HUES6 (cell line): ENCODE results near the gene PFAS.

Experiments
- H3K27ac ChIP-seq: 2 replicates; pipeline ENCODE4 v1.7.0; 2013; ENCODE audit warnings: low read depth, mild to moderate bottlenecking, low read length, inconsistent platforms
- H3K27me3 ChIP-seq: 2 replicates; pipeline ENCODE4 v1.6.1; 2013; ENCODE audit warnings: low read length; ENCODE audit not compliant: control insufficient read depth, insufficient read depth
- H3K36me3 ChIP-seq: 2 replicates; pipeline ENCODE4 v1.6.1; 2013; ENCODE audit warnings: low read length; ENCODE audit not compliant: control insufficient read depth, insufficient read depth
- H3K4me1 ChIP-seq: 2 replicates; pipeline ENCODE4 v1.6.1; 2013; ENCODE audit warnings: low read length; ENCODE audit not compliant: control insufficient read depth, insufficient read depth
- H3K4me3 ChIP-seq: 2 replicates; pipeline ENCODE4 v1.5.1; 2013; ENCODE audit warnings: low read depth, low read length
- H3K9ac ChIP-seq: one replicate; pipeline ENCODE4 v1.6.1; 2013; ENCODE audit warnings: mild to moderate bottlenecking, low read length
- H3K9me3 ChIP-seq: 2 replicates; pipeline ENCODE4 v1.6.1; 2013; ENCODE audit warnings: low read depth, low read length; ENCODE audit not compliant: control insufficient read depth, insufficient read depth

Gene PFAS

DNA sequence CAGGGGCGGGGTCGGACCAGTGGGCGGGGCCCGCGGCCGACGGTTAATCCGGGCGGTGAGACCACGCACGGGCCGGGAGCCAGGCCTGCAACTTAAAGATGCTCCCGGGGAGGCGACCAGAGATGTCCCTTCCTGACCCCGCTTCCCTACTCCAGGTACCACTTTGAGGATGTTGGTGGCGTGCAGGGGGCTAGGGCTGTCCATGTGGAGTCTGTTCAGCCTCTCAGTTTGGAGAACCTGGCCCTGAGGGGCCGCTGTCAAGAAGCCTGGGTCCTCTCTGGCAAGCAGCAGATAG is 40.0 kb downstream of the PFAS start:
- Histone ChIP-seq H3K36me3 (no peaks in the 10 kb centered on the region; the same call in 1 of the 2 replicates), H3K4me3 (peak overlapping the region; percentile 70), H3K9me3 (no peaks in the 10 kb centered on the region), H3K9ac (peak overlapping the region; percentile 39), H3K27me3 (no peaks in the 10 kb centered on the region), H3K4me1 (peaks cover 8% of the 10 kb centered on the region; the same call in 1 of the 2 replicates), H3K27ac (no peak overlapping the region; the same call in 1 of the 2 replicates)

DNA sequence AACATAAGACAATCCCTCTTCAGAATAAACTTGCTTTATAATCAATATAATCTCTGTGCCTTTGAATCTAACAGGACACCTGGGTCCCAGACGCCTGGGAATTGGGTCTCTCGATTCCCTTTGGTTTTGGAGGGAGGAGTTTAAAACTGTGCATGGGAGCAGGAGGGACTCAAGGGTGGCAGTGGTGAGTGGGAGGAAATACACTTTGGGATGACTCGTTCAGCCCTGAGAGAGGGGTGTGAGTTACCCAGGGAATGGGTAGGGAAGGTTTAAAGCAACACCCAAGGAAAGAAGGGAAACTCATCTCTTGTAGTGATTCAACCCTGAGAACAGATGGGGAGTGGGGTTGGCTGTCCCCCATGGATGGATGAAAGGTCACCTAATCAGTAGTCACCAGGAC is 41.0 kb downstream of the PFAS start:
- H3K4me1 ChIP-seq, result peaks cover 14% of the 10 kb centered on the region; the same call in 1 of the 2 replicates

DNA sequence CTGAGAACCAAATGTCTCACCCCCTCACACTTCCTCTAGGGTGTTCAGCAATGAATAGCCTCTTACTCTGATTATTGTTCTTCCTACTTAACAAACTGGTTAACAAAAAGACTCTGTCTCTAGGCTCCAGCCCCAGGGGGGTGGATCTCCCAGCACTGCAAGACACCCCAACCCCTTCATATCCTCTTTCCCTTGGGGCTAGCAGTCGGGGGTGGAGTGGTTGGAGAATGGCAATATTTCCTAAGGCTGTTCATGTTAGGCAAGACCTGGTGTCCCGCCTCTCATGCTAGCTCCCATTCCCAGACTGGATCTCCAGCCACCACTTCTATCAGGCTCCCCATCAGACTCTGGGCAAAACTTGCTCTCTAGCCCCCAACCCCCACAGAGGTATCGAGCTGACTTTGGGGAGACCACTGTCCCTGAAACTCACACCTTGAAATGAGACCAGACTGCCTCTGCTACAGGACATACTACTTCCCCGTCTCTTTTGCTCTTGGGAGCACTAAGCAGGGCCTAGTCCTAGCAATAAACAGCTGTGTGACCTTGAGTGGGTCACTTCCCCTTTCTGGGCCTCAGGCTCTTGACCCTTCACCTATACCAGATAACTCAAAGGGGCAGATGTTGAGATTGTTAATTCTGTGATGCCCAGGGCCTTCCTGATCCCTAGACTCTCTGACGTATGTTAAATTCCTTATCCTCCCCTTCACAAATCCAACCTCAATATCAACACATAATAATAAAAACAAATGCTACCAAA is 43.7 kb downstream of the PFAS start:
- no peaks in the 10 kb centered on the region; the same call in 1 of the 2 replicates for H3K36me3 ChIP-seq
- H3K4me1 ChIP-seq, result peaks cover 13% of the 10 kb centered on the region; the same call in 1 of the 2 replicates
- H3K9me3 ChIP-seq, result no peaks in the 10 kb centered on the region
- no peak overlapping the region for H3K4me3 ChIP-seq
- H3K9ac ChIP-seq, result no peak overlapping the region
- H3K27ac ChIP-seq, result no peak overlapping the region
- H3K27me3 ChIP-seq, result no peaks in the 10 kb centered on the region

More for the DNA sequence above, 41.0 kb downstream of the PFAS start:
- H3K4me3 ChIP-seq, result no peak overlapping the region
- no peak overlapping the region for H3K27ac ChIP-seq
- no peaks in the 10 kb centered on the region for H3K9me3 ChIP-seq
- no peak overlapping the region for H3K9ac ChIP-seq
- no peaks in the 10 kb centered on the region; the same call in 1 of the 2 replicates for H3K36me3 ChIP-seq
- H3K27me3 ChIP-seq, result no peaks in the 10 kb centered on the region

DNA sequence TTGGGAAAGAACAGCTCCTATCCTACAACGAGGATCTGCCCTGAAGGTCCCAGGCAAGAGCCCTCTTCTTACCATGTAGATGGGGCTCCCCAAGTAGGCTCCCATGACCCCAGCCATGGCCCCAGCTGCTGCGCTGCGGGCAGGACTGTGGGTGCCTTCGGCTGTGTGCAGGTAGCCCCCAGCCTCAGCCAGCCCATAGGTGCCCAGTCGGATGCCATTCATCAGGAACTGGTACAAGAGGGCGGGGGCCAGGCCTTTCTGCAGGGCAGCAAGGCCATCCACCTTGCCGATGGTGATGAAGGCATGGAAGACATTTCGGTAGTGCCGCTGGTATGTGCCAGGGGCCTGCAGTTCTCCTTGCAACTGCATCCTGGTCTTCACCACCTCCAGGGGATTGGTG is 45.3 kb downstream of the PFAS start:
- Histone ChIP-seq H3K4me3 (peak overlapping the region; percentile 80; the same call in 1 of the 2 replicates), H3K27me3 (no peaks in the 10 kb centered on the region), H3K9ac (no peak overlapping the region), H3K36me3 (no peaks in the 10 kb centered on the region; the same call in 1 of the 2 replicates), H3K27ac (no peak overlapping the region), H3K9me3 (no peaks in the 10 kb centered on the region), H3K4me1 (peaks cover 10% of the 10 kb centered on the region; the same call in 1 of the 2 replicates)

DNA sequence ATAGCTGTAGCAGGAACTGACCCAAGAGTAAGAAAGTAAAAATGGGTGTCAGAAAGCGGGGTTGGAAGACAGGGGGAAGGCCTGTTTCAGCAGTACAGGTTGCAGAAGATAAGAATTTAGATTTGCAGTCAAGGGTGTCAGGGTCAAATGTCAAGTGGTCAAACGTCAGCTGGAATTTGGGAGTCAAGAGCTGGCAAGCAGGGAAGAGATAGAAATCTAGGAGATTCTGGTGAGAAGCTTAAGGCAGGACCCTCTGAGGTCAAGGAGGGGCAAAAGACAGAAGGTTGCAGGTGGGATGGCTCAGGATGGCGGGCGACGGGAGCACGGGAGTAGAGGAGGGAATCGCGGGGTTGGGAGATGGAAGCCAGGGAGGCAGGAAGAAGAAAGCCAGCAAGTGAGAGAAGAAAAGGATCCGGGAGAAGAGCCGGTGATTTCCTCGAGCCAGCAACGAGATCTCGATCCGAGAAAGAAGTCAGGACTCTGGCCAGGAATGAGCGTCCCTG is 45.8 kb downstream of the PFAS start:
- no peak overlapping the region for H3K27ac ChIP-seq
- no peaks in the 10 kb centered on the region; the same call in 1 of the 2 replicates for H3K36me3 ChIP-seq
- H3K9ac ChIP-seq, result peak overlapping the region; percentile 42
- no peaks in the 10 kb centered on the region for H3K27me3 ChIP-seq
- peak overlapping the region; percentile 80 for H3K4me3 ChIP-seq
- H3K9me3 ChIP-seq, result no peaks in the 10 kb centered on the region
- peaks cover 6% of the 10 kb centered on the region; the same call in 1 of the 2 replicates for H3K4me1 ChIP-seq

DNA sequence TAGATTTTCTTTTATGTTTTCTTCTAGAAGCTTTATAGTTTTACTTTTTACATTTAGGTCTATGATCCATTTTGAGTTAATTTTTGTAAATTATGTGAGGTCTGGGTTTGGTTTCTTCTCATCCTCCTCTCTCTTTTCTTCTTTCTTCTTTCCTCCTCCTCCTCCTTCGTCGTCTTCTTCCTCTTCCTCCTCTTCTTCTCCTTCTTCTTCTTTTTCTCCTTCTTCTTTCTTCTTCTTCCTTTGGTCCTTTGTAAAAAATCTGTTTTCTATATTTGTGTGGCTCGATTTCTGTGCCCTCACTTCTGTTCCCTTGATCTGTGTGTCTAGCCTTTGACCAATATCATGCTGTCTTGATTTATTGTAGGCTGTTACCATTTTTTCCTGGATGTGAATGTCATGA is 51.1 kb downstream of the PFAS start:
- no peak overlapping the region for H3K27ac ChIP-seq
- no peak overlapping the region for H3K9ac ChIP-seq
- no peaks in the 10 kb centered on the region for H3K9me3 ChIP-seq
- no peak overlapping the region for H3K4me3 ChIP-seq
- no peaks in the 10 kb centered on the region for H3K36me3 ChIP-seq
- H3K27me3 ChIP-seq, result no peaks in the 10 kb centered on the region
- no peaks in the 10 kb centered on the region for H3K4me1 ChIP-seq

DNA sequence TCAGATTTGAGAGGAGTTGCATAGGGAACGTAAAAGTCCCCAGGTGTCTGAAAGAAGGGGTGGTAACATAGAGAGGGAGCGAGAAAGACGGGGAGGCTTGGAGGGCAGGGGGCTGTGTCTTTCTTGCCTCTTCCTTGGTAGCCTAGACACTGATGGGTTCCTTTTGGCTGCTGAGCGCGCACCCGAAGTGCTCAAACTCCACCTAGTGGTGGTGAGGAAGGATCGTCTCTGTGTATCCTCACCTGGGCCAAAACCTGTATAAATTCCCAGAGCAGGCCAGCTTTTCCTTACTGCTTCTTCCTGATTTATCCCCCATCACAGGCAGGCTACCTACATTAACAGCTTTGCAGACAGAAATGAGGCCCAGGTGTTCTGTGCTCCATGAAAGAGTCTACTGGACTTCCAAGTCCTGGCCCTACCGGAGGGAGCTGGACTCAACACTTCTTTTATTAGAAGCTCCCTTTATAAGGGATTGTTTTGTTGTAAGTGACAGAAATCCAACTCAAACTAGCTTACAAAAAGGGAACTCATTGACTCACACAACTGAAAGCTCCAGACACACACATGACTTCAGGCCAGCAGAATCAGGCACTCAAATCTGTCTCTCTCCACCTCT is 51.6 kb downstream of the PFAS start:
- H3K9ac ChIP-seq, result no peak overlapping the region
- H3K27me3 ChIP-seq, result no peaks in the 10 kb centered on the region
- H3K4me3 ChIP-seq, result no peak overlapping the region
- no peaks in the 10 kb centered on the region for H3K36me3 ChIP-seq
- no peaks in the 10 kb centered on the region for H3K4me1 ChIP-seq
- no peaks in the 10 kb centered on the region for H3K9me3 ChIP-seq
- no peak overlapping the region for H3K27ac ChIP-seq

DNA sequence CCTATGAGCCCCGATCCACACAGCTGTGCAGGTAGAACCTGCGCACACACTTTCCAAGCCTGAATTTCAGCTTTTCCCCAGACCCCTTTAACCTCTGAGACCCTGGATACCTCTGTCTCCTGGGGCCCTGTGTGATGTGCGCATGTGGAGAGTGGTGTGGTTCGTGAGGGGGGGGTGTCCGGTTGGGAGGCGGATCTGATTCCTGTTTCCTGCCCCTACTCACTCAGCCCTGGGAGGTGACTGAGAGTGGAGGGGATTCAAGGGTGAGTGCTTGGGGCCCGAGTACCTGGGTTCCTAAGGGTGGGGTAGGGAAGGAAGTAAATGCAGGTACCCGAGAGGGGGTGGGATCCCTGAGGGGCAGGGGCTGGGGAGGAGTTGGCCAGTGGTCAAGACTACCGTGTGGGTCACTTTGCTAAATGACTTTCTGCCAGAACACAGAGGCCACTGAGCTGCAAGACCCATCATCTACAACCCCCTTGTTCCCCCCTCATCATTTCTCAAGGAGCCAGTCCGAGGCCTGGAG is 61.6 kb downstream of the PFAS start:
- Histone ChIP-seq H3K36me3 (no peaks in the 10 kb centered on the region), H3K4me3 (no peak overlapping the region; the same call in 1 of the 2 replicates), H3K9ac (no peak overlapping the region), H3K27ac (no peak overlapping the region), H3K27me3 (peaks cover 18% of the 10 kb centered on the region), H3K9me3 (no peaks in the 10 kb centered on the region), H3K4me1 (peaks cover 18% of the 10 kb centered on the region; the same call in 1 of the 2 replicates)

DNA sequence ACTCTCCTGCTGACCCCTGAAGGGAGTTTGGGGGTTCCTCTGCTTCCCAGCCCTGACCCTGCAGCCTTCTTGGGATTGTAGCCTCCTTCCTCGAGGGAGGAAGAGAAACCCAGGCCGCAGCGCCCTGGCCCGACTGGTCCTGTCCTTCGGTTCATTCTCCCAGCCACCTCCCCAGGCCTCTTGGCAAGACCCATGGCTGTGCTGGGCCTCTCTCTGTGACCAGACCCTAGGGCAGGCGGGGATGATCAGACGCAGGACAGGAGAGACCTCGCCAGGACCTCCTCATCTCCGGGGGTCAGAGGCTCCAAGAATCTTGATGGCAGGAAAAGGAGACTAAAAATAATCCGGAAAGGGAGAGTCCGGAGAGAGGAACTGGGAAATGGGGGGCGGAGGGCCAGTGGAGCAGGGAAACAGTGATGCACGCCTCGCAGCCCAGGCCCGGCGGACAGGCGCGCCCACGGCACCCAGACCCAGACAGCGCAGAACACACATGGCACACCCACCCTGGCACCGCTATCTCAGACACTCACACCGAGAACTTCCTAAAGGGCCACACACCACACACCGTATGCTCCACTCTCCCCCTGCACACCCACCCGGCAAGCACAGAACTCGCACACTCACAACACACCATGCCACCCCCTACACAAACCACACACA is 62.2 kb downstream of the PFAS start:
- Histone ChIP-seq H3K27ac (no peak overlapping the region), H3K9me3 (no peaks in the 10 kb centered on the region), H3K4me3 (no peak overlapping the region), H3K36me3 (no peaks in the 10 kb centered on the region), H3K27me3 (peaks cover 24% of the 10 kb centered on the region), H3K4me1 (peaks cover 20% of the 10 kb centered on the region; the same call in 1 of the 2 replicates), H3K9ac (no peak overlapping the region)

DNA sequence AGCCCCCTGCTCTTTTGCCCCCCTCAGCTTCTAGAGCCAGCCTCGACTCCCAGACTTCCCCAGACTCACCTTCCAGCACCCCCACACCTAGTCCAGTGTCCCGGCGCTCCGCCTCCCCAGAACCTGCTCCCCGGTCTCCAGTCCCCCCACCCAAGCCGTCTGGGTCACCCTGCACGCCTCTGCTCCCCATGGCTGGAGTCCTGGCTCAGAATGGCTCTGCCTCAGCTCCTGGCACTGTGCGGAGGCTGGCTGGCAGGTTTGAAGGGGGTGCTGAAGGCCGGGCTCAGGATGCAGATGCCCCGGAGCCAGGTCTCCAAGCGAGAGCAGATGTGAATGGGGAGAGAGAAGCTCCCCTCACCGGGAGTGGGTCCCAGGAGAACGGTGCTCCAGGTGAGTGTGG is 63.2 kb downstream of the PFAS start:
- peaks cover 20% of the 10 kb centered on the region; the same call in 1 of the 2 replicates for H3K4me1 ChIP-seq
- peaks cover 34% of the 10 kb centered on the region for H3K27me3 ChIP-seq
- H3K27ac ChIP-seq, result no peak overlapping the region
- H3K9me3 ChIP-seq, result no peaks in the 10 kb centered on the region
- no peak overlapping the region for H3K9ac ChIP-seq
- no peaks in the 10 kb centered on the region for H3K36me3 ChIP-seq
- H3K4me3 ChIP-seq, result no peak overlapping the region
